ENCODE measurements around the gene TBCB.

TBCB gene

DNA sequence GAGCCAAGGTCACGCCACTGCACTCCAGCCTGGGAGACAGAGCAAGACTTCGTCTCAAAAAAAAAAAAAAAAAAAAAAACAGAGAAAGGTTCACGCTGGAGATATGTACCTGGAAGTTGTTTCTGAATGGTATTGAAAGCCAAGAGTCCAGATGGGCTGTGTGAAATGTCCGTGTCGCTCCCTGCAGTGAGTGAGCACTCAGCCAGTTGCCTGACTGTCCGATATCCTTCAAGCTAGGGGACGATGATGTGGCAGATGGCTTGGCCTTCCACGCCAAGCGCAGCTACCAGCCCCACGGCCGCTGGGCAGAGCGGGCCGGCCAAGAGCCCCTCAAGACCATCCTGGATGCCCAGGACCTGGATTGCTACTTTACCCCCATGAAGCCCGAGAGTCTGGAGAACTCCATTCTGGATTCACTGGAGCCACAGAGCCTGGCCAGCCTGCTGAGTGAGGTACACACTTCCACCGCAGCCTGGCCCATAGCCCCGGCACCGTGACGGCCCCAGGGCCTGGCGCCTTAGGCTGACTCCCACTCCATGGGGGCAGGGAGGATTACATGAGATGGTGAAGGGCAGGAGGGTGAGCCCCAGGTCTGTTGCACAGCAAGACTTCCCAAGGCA is 16.0 kb upstream of the TBCB start:
- Histone ChIP-seq H3K9me3 (ENCODE audit: control insufficient read depth, insufficient read depth, low read depth, low read length) (no peaks in the 10 kb centered on the region), H3K36me3 (ENCODE audit: control insufficient read depth in 2 of 2, insufficient read depth in 1 of 2, low read length in 2 of 2) (peaks cover 85 to 95% of the 10 kb centered on the region in 2 experiments), H3K4me3 (ENCODE audit: low read depth, low read length) (no peak overlapping the region), H3K27ac (ENCODE audit: extremely low read depth, low read depth, low read length) (peak overlapping the region; percentile 58; the same call in 1 of the 2 replicates), H3K4me1 (ENCODE audit: control insufficient read depth, insufficient read depth, low read length) (no peaks in the 10 kb centered on the region)
- ChIA-PET POLR2A (interaction anchor here (0.6 to 2.0 kb wide), 3 partner anchors 10 to 29 kb away, joined by 3 to 9 read pairs (median 5); partner anchors contain the start of genes POLR2I and TBCB), CTCF (interaction anchor here (4.4 kb wide), 1 partner anchor 38 kb away, joined by 21 read pairs; no protein-coding TSS in a partner anchor)
- TF ChIP-seq ZNF133 (tag by site-specific recombination; IDR thresholded peaks at IDR 0.05) (no peak), PRDM4 (tag by site-specific recombination; IDR thresholded peaks at IDR 0.05) (no peak), PRDM6 (tag by site-specific recombination; IDR thresholded peaks at IDR 0.05) (no peak), ZNF146 (tag by site-specific recombination; IDR thresholded peaks at IDR 0.05) (no peak), ZNF23 (tag by site-specific recombination; IDR thresholded peaks at IDR 0.05; ENCODE audit: borderline replicate concordance) (no peak), ZNF658 (tag by site-specific recombination; IDR thresholded peaks at IDR 0.05) (no peak), ZNF629 (tag by site-specific recombination; IDR thresholded peaks at IDR 0.05) (no peak), ZNF596 (tag by site-specific recombination; IDR thresholded peaks at IDR 0.05) (no peak), ZBTB1 (tag by site-specific recombination; IDR thresholded peaks at IDR 0.05) (no peak)

- ChIA-PET POLR2A (interaction anchor here (1.3 to 1.9 kb wide), 2 partner anchors 14 to 30 kb away, joined by 6 to 9 read pairs; partner anchors contain the start of genes POLR2I and TBCB), CTCF (interaction anchor here (1.1 to 4.4 kb wide), 2 partner anchors 23 to 40 kb away, joined by 3 to 21 read pairs; no protein-coding TSS in a partner anchor)
- TF ChIP-seq, protein P1, sequence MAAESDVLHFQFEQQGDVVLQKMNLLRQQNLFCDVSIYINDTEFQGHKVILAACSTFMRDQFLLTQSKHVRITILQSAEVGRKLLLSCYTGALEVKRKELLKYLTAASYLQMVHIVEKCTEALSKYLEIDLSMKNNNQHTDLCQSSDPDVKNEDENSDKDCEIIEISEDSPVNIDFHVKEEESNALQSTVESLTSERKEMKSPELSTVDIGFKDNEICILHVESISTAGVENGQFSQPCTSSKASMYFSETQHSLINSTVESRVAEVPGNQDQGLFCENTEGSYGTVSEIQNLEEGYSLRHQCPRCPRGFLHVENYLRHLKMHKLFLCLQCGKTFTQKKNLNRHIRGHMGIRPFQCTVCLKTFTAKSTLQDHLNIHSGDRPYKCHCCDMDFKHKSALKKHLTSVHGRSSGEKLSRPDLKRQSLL (tag by site-specific recombination; IDR thresholded peaks at IDR 0.05): no peak
- TF ChIP-seq ZIC2 (tag by site-specific recombination; IDR thresholded peaks at IDR 0.05) (peak; percentile 77), ZNF600 (tag by site-specific recombination; IDR thresholded peaks at IDR 0.05) (0 out of 2 replicates have a peak, but pooled peaks have one; percentile 18)
- Histone ChIP-seq H3K4me3 (ENCODE audit: low read depth, low read length) (no peak overlapping the region), H3K9me3 (ENCODE audit: control insufficient read depth, insufficient read depth, low read depth, low read length) (no peaks in the 10 kb centered on the region), H3K36me3 (ENCODE audit: control insufficient read depth in 2 of 2, insufficient read depth in 1 of 2, low read length in 2 of 2) (peaks cover 87 to 95% of the 10 kb centered on the region in 2 experiments), H3K4me1 (ENCODE audit: control insufficient read depth, insufficient read depth, low read length) (no peaks in the 10 kb centered on the region), H3K27ac (ENCODE audit: extremely low read depth, low read depth, low read length) (peak overlapping the region; percentile 39; the same call in 1 of the 2 replicates)
Measured at GRCh38 chr19:36100476-36100875, 14.8 kb upstream of the TBCB start.

GRCh38 chr19:36101550-36102327 is 13.5 kb upstream of the TBCB start:
- H3K36me3 ChIP-seq (ENCODE audit: control insufficient read depth in 2 of 2, insufficient read depth in 1 of 2, low read length in 2 of 2): peaks cover 87 to 94% of the 10 kb centered on the region in 2 experiments
- no peaks in the 10 kb centered on the region for H3K4me1 ChIP-seq (ENCODE audit: control insufficient read depth, insufficient read depth, low read length)
- ChIA-PET POLR2A (interaction anchor here (0.6 to 3.5 kb wide), 4 partner anchors 13 to 401 kb away, joined by 3 to 33 read pairs (median 8); partner anchors contain the start of genes POLR2I and TBCB), CTCF (interaction anchor here (1.1 to 4.4 kb wide), 2 partner anchors 22 to 41 kb away, joined by 3 to 21 read pairs; no protein-coding TSS in a partner anchor)
- no peak overlapping the region for H3K4me3 ChIP-seq (ENCODE audit: low read depth, low read length)
- 0 out of 2 replicates have a peak overlapping the region, but pooled peaks have one; percentile 10 for H3K27ac ChIP-seq (ENCODE audit: extremely low read depth, low read depth, low read length)
- no peaks in the 10 kb centered on the region for H3K9me3 ChIP-seq (ENCODE audit: control insufficient read depth, insufficient read depth, low read depth, low read length)
- TF ChIP-seq MYNN (tag by site-specific recombination; IDR thresholded peaks at IDR 0.05; ENCODE audit: borderline replicate concordance) (0 out of 2 replicates have a peak, but pooled peaks have one; percentile 21), KLF1 (tag by site-specific recombination; IDR thresholded peaks at IDR 0.05) (0 out of 2 replicates have a peak, but pooled peaks have one; percentile 7), IKZF3 (tag by site-specific recombination; IDR thresholded peaks at IDR 0.05) (no peak), ZNF37A (tag by site-specific recombination; IDR thresholded peaks at IDR 0.05) (no peak), HIC1 (tag by site-specific recombination; IDR thresholded peaks at IDR 0.05) (0 out of 2 replicates have a peak, but pooled peaks have one; percentile 11), ZNF600 (tag by site-specific recombination; IDR thresholded peaks at IDR 0.05) (peak; percentile 94), GLIS2 (tag by site-specific recombination; IDR thresholded peaks at IDR 0.05) (0 out of 2 replicates have a peak, but pooled peaks have one; percentile 16), ZEB2 (tag by site-specific recombination; IDR thresholded peaks at IDR 0.05) (no peak), ZFP69B (tag by site-specific recombination; IDR thresholded peaks at IDR 0.05) (peak; percentile 84)

All from HEK293 (cell line).